GM10248 (cell line): ENCODE results near the gene RNF145.
"Not testable (repeated sequence)": the region's sequence is repeated elsewhere in the genome, so short reads cannot be mapped to it uniquely, and the experiment has no call there.

Source experiments
- CTCF ChIA-PET: fragments of 300-600 bp; sonication (Branson Sonifier 250); formaldehyde crosslinking; extraction: SDS; loops from one replicate; lab custom pipeline; 2021; ENCODE audit warnings: antibody characterized with exemption; lab: Yijun Ruan, JAX
- POLR2A ChIA-PET: fragments of 350-650 bp; sonication (Branson Sonifier 250); formaldehyde crosslinking; extraction: SDS; loops from one replicate; lab custom pipeline; 2020; ENCODE audit warnings: antibody characterized with exemption; lab: Yijun Ruan, JAX
- DNase-seq: peaks from one replicate; pipeline ENCODE4 v3.0.0; 2012; ENCODE audit errors: extremely low spot score
- TF ChIP-seq, protein P1 (sequence below): IDR thresholded peaks from 2 replicates; pipeline ENCODE4 v1.5.1; 2012; ENCODE audit warnings: mild to moderate bottlenecking, low read depth; ENCODE audit errors: extremely low read depth, missing control alignments, control extremely low read depth

Gene RNF145

DNA sequence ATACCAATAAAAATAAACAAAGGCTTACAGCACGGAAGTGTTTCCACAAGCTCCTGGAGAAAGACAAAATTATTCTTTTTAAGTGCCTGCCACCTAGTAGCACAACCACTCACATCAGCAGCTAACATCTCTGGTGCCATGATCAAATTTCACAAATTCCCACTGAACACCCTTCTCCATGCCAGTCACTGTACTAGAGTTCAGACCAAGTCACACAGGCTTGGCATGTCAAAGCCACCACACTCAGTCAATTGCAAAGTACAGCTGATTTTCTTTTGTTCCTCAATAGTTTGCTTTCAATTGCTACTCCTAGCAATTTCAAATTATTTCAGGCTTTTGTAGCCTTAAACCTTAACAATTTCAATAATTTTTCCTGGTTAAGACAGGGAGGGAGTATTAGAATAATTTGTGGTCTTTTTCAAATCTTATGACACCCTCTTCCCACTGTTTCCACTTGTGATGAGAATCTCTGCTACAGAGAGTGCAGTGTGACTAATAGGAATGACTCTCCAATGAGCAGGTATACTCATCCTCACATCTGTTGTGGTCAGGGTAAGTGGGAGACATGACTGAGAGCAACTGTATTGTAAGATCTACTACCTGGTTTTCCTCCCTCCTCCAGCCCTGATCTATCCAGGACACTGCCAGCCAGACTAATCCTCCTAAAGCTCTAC lies 46.2 kb downstream of the RNF145 start:
- ChIA-PET CTCF (interaction anchor here (1.1 to 2.0 kb wide), 5 partner anchors 8 to 30 kb away, joined by 3 to 7 read pairs (median 4); no protein-coding TSS in a partner anchor), POLR2A (no interaction called here)
- no peak for DNase-seq
- TF ChIP-seq, protein P1, sequence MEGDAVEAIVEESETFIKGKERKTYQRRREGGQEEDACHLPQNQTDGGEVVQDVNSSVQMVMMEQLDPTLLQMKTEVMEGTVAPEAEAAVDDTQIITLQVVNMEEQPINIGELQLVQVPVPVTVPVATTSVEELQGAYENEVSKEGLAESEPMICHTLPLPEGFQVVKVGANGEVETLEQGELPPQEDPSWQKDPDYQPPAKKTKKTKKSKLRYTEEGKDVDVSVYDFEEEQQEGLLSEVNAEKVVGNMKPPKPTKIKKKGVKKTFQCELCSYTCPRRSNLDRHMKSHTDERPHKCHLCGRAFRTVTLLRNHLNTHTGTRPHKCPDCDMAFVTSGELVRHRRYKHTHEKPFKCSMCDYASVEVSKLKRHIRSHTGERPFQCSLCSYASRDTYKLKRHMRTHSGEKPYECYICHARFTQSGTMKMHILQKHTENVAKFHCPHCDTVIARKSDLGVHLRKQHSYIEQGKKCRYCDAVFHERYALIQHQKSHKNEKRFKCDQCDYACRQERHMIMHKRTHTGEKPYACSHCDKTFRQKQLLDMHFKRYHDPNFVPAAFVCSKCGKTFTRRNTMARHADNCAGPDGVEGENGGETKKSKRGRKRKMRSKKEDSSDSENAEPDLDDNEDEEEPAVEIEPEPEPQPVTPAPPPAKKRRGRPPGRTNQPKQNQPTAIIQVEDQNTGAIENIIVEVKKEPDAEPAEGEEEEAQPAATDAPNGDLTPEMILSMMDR = no peak

DNA sequence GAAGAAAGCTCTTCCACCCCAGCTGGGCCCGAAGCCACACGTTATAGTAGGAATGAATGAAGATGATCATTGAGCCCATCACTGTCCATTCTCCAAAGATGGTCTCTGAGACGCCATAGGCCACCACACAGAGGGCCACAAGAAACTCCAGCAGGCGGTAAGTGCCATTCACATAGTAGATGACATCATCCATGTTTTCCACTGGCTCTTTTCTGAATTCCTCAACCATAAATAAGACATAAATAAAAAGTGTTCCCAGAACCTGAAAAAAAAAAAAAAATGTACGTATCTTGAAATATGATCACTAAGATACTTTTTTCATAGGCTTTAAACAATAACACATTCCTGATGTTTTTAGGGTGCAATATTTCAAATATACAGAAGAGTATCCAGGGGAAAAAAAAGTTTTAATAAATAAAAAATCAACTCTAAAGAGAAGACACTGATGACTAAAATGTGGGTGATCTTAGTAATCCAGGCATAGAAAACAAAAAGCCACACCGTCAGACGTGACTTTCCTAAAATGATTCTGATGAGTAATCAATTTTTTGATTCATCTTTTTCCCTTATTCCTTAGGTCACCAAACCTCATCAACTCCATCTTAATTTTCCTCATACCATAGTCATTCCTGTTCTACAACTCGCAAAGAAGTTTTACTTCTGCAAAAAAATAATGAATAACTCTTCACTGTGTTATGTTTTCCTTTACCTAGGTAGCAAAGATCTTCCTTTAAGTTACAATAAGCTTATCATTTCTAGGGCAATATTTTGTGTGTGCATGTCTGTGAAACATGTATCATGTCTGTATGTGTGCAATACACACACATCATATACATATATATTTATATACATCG lies 47.8 kb downstream of the RNF145 start:
- no peak for DNase-seq
- ChIA-PET POLR2A (no interaction called here), CTCF (interaction anchor here (1.0 to 1.7 kb wide), 2 partner anchors 13 to 156 kb away, joined by 3 to 4 read pairs; no protein-coding TSS in a partner anchor)
- TF ChIP-seq, protein P1 = no peak

DNA sequence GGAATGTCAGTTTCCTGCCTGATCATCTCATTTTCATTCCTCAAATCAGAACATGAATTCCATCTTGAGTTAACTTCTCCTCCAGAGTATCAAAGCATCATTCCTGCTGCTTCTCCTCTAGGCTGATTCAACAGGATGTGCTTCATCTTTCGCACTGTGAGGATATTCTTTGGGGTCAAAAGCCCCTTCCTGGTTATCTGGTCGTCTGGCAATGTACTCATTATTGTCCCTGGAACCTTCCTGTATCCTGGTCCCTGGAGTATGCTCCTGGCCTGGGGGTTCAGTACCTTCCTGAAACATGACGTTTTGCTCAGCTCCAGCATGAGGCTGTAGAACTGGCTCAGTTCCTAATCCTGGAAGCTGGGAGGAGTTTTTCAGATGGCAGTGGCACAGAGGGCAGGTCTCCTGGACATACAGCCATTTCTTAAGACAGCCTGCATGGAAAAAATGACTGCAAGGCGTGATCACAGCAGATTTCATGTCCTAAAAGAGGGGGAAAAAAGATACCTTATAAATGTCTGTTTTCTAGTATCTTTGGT lies 50.7 kb downstream of the RNF145 start:
- not testable (repeated sequence) for DNase-seq
- ChIA-PET CTCF (interaction anchor here (1.0 to 6.9 kb wide), 4 partner anchors 12 to 829 kb away, joined by 3 to 124 read pairs (median 9); no protein-coding TSS in a partner anchor), POLR2A (interaction anchor here (0.6 kb wide), 1 partner anchor 1252 kb away, joined by 3 read pairs; no protein-coding TSS in a partner anchor)

DNA sequence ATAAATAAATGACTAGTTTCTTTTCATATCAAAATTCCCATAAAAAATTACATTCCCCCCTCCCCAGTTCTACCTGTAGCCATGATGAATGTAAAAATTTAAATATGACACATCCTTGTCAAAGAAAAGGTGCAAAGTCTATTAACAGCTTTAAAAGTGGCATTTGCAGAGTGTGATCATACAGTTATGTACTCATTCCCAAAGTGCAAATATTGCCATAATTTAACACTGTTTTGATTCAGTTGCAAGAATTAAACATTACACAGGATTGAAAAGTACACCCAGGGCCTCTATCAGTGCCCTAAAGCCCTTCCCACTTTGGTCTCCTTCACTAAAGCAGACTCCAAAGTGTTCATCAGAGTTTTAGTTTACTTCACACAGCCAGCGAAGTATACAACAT lies 51.8 kb downstream of the RNF145 start:
- CTCF ChIA-PET = interaction anchor here (0.7 to 6.9 kb wide), 44 partner anchors 10 to 1082 kb away, joined by 3 to 124 read pairs (median 4); no protein-coding TSS in a partner anchor
- POLR2A ChIA-PET = no interaction called here
- TF ChIP-seq, protein P1 = no peak
- DNase-seq = no peak

DNA sequence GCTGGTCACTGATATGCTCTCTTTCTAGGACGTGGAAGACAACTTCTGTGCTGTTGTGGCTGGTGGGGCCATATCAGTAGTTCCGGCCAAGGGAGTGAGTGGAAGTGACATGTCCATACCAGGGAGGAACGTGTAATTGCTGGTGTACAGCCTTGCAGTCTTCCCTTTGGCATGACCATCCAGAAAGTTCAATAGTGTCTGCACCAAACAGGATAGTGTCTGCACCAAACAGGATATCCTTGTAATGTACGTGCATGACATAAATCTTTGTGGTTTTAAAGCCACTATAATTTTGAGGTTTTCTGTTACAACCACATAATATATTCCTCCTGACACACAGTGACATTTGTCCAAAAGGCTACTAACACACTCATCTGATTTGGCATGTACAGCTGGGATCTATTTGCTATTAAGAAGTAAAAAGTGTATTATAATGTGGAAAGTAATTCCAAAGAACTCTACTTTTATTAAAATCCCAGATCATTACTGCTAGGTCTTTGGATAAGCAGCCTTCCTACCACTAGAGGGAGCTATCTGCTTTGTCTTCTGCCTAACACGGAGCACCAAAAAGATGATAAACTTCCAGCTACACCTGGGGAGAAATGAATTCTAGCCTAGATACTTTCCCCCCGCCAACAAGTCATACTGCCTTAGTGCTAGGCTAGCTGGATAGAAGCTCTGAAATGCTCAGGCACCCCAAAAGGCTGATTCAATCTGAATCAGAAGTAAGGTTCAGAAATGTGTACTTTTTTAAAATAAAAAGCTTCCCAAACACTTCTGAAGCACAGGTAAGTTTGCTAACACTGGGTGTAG lies 52.7 kb downstream of the RNF145 start:
- TF ChIP-seq, protein P1 = peak; percentile 76
- ChIA-PET POLR2A (no interaction called here), CTCF (interaction anchor here (0.6 to 6.9 kb wide), 66 partner anchors 9 to 1406 kb away, joined by 3 to 124 read pairs (median 4); partner anchors contain the start of gene TTC1)
- DNase-seq = peak; percentile 60

DNA sequence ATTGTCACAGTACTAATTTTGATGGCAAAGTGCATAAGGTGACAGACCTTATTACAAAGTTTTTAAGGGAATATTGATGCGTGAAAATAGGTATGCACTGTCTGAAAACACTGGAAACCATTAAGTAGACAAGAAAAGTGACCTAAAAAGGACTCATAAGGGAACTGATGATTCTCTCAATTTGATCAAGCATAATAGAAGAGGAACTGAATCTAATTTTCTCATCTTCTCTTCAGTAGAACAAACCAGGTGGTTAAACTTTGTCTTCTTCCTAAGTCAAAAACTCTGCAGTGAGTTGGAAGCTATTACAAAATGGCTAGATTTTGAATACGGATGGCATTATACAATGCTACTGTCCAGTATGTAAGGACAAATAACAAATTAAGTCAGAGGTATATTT lies 53.4 kb downstream of the RNF145 start:
- ChIA-PET POLR2A (no interaction called here), CTCF (interaction anchor here (1.1 to 6.9 kb wide), 23 partner anchors 8 to 1405 kb away, joined by 3 to 124 read pairs (median 4); no protein-coding TSS in a partner anchor)
- no peak for DNase-seq
- TF ChIP-seq, protein P1 = no peak
